ENCODE measurements around the gene PSME3IP1. TPM values are rescaled to one million over a fixed set of nuclear protein-coding genes. Genes with fewer than 3 reads are reported as not detected.

Gene PSME3IP1
- total RNA-seq, 1 experiment from 2014 or later: 143 TPM

DNA sequence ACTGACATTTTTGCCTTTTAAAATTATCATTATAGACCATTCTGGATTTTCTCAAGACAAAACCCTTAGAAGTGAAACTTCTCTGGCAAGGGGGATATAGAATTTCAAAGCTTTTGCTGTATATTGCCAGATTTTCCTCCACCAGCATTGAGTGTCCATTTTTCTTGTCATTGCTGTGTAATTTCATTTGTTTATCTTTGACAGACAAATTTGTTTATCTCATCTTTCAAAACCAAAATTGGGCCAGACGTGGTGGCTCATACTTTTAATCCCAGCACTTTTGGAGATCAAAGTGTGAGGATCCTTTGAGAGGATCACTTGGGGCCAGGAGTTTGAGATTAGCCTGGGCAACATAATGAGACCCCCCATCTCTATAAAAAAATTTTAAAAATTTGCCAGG lies 43.2 kb upstream of the PSME3IP1 start:
- H3K9me3 ChIP-seq: no peaks in the 10 kb centered on the region
- H3K4me3 ChIP-seq (ENCODE audit: low read depth, low read length): no peak overlapping the region
- Mint-ChIP-seq H3K27me3 (ENCODE audit: insufficient read depth, unreplicated experiment) (no peaks in the 10 kb centered on the region), H3K4me1 (ENCODE audit: low read depth, unreplicated experiment) (no peaks in the 10 kb centered on the region), H3K27ac (ENCODE audit: unreplicated experiment) (no peak overlapping the region), H3K4me3 (ENCODE audit: unreplicated experiment) (no peak overlapping the region), H3K9me3 (ENCODE audit: unreplicated experiment) (no peaks in the 10 kb centered on the region), H3K36me3 (ENCODE audit: insufficient read depth, unreplicated experiment) (peaks cover 89% of the 10 kb centered on the region)
- TF ChIP-seq, protein P1, sequence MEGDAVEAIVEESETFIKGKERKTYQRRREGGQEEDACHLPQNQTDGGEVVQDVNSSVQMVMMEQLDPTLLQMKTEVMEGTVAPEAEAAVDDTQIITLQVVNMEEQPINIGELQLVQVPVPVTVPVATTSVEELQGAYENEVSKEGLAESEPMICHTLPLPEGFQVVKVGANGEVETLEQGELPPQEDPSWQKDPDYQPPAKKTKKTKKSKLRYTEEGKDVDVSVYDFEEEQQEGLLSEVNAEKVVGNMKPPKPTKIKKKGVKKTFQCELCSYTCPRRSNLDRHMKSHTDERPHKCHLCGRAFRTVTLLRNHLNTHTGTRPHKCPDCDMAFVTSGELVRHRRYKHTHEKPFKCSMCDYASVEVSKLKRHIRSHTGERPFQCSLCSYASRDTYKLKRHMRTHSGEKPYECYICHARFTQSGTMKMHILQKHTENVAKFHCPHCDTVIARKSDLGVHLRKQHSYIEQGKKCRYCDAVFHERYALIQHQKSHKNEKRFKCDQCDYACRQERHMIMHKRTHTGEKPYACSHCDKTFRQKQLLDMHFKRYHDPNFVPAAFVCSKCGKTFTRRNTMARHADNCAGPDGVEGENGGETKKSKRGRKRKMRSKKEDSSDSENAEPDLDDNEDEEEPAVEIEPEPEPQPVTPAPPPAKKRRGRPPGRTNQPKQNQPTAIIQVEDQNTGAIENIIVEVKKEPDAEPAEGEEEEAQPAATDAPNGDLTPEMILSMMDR (IDR thresholded peaks at IDR 0.05; ENCODE audit: insufficient read depth in 1 of 2, low read depth in 1 of 2, low read length in 1 of 2, severe bottlenecking in 1 of 2, unreplicated experiment in 1 of 2): no peak
- no peaks in the 10 kb centered on the region for H3K4me1 ChIP-seq
- no peak for DNase-seq
- CTCF ChIA-PET: no interaction called here
- H3K27me3 ChIP-seq (replicated peaks; ENCODE audit: control insufficient read depth, insufficient read depth, low read length): no peaks in the 10 kb centered on the region
- intact Hi-C loops (cut with micrococcal nuclease; ENCODE audit: unreplicated experiment): no loop called here
- POLR2A ChIA-PET: no interaction called here
- no TSS peak for BruUV-seq (replicated peaks)
- H3K36me3 ChIP-seq (ENCODE audit: control insufficient read depth, insufficient read depth, low read length): peaks cover under 1% of the 10 kb centered on the region

GRCh38 chr16:57226701-57227621 lies 41.1 kb upstream of the PSME3IP1 start:
- no peaks in the 10 kb centered on the region for H3K27me3 Mint-ChIP-seq (ENCODE audit: insufficient read depth, unreplicated experiment)
- H3K36me3 Mint-ChIP-seq (ENCODE audit: insufficient read depth, unreplicated experiment): peaks cover 91% of the 10 kb centered on the region
- H3K9me3 Mint-ChIP-seq (ENCODE audit: unreplicated experiment): no peaks in the 10 kb centered on the region
- intact Hi-C loops (cut with micrococcal nuclease; ENCODE audit: unreplicated experiment): no loop called here
- CTCF ChIA-PET: no interaction called here
- POLR2A ChIA-PET: no interaction called here
- H3K27ac Mint-ChIP-seq (ENCODE audit: unreplicated experiment): no peak overlapping the region
- Histone ChIP-seq H3K9me3 (no peaks in the 10 kb centered on the region), H3K36me3 (ENCODE audit: control insufficient read depth, insufficient read depth, low read length) (peaks cover 6% of the 10 kb centered on the region), H3K27me3 (replicated peaks; ENCODE audit: control insufficient read depth, insufficient read depth, low read length) (no peaks in the 10 kb centered on the region), H3K4me3 (ENCODE audit: low read depth, low read length) (no peak overlapping the region), H3K4me1 (no peaks in the 10 kb centered on the region)
- H3K4me1 Mint-ChIP-seq (ENCODE audit: low read depth, unreplicated experiment): no peaks in the 10 kb centered on the region
- TF ChIP-seq, protein P1 (IDR thresholded peaks at IDR 0.05; ENCODE audit: insufficient read depth in 1 of 2, low read depth in 1 of 2, low read length in 1 of 2, severe bottlenecking in 1 of 2, unreplicated experiment in 1 of 2): no peak
- no peak overlapping the region for H3K4me3 Mint-ChIP-seq (ENCODE audit: unreplicated experiment)
- BruUV-seq (replicated peaks): no TSS peak
- no peak for DNase-seq

- Histone ChIP-seq H3K4me1 (no peaks in the 10 kb centered on the region), H3K9me3 (no peaks in the 10 kb centered on the region), H3K36me3 (ENCODE audit: control insufficient read depth, insufficient read depth, low read length) (peaks cover 6% of the 10 kb centered on the region), H3K4me3 (ENCODE audit: low read depth, low read length) (no peak overlapping the region), H3K27me3 (replicated peaks; ENCODE audit: control insufficient read depth, insufficient read depth, low read length) (no peaks in the 10 kb centered on the region)
- Mint-ChIP-seq H3K4me1 (ENCODE audit: low read depth, unreplicated experiment) (no peaks in the 10 kb centered on the region), H3K36me3 (ENCODE audit: insufficient read depth, unreplicated experiment) (peaks cover 89% of the 10 kb centered on the region), H3K27ac (ENCODE audit: unreplicated experiment) (no peak overlapping the region), H3K27me3 (ENCODE audit: insufficient read depth, unreplicated experiment) (no peaks in the 10 kb centered on the region), H3K4me3 (ENCODE audit: unreplicated experiment) (no peak overlapping the region), H3K9me3 (ENCODE audit: unreplicated experiment) (no peaks in the 10 kb centered on the region)
- no peak for DNase-seq
- no TSS peak for BruUV-seq (replicated peaks)
- ChIA-PET CTCF (interaction anchor here (0.7 kb wide), 1 partner anchor 237 kb away, joined by 4 read pairs; the partner anchor contains the start of gene NLRC5), POLR2A (no interaction called here)
- TF ChIP-seq, protein P1 (IDR thresholded peaks at IDR 0.05; ENCODE audit: insufficient read depth in 1 of 2, low read depth in 1 of 2, low read length in 1 of 2, severe bottlenecking in 1 of 2, unreplicated experiment in 1 of 2): no peak
- intact Hi-C loops (cut with micrococcal nuclease; ENCODE audit: unreplicated experiment): no loop called here
Observed at GRCh38 chr16:57225978-57226377, 40.1 kb upstream of the PSME3IP1 start.
